ENCODE results near the gene WNT9A.

Gene WNT9A

GRCh38 chr1:227924833-227925574, 22.7 kb downstream of the WNT9A start:
- no peak overlapping the region for H3K4me3 ChIP-seq (ENCODE audit: low read length)
- H3K36me3 ChIP-seq (ENCODE audit: control insufficient read depth, insufficient read depth, low read length), result no peaks in the 10 kb centered on the region
- H3K27me3 ChIP-seq (ENCODE audit: control insufficient read depth, insufficient read depth, low read length), result no peaks in the 10 kb centered on the region
- H3K4me1 ChIP-seq (ENCODE audit: control insufficient read depth, insufficient read depth, low read length), result no peaks in the 10 kb centered on the region
- no peak overlapping the region for H3K9ac ChIP-seq (ENCODE audit: low read length)
- H3K9me3 ChIP-seq (ENCODE audit: control insufficient read depth, low read length), result no peaks in the 10 kb centered on the region

- no peaks in the 10 kb centered on the region for H3K4me1 ChIP-seq (ENCODE audit: control insufficient read depth, insufficient read depth, low read length)
- H3K4me3 ChIP-seq (ENCODE audit: low read length), result no peak overlapping the region
- no peaks in the 10 kb centered on the region for H3K36me3 ChIP-seq (ENCODE audit: control insufficient read depth, insufficient read depth, low read length)
- H3K27me3 ChIP-seq (ENCODE audit: control insufficient read depth, insufficient read depth, low read length), result no peaks in the 10 kb centered on the region
- no peaks in the 10 kb centered on the region for H3K9me3 ChIP-seq (ENCODE audit: control insufficient read depth, low read length)
- H3K9ac ChIP-seq (ENCODE audit: low read length), result no peak overlapping the region
These were observed 23.4 kb downstream of the WNT9A start for GRCh38 chr1:227924168-227924832.

GRCh38 chr1:227923353-227924167, 24.2 kb downstream of the WNT9A start:
- Histone ChIP-seq H3K27me3 (ENCODE audit: control insufficient read depth, insufficient read depth, low read length) (no peaks in the 10 kb centered on the region), H3K4me3 (ENCODE audit: low read length) (no peak overlapping the region), H3K36me3 (ENCODE audit: control insufficient read depth, insufficient read depth, low read length) (no peaks in the 10 kb centered on the region), H3K9ac (ENCODE audit: low read length) (no peak overlapping the region), H3K9me3 (ENCODE audit: control insufficient read depth, low read length) (no peaks in the 10 kb centered on the region), H3K4me1 (ENCODE audit: control insufficient read depth, insufficient read depth, low read length) (no peaks in the 10 kb centered on the region)

GRCh38 chr1:227922501-227923352, 25.0 kb downstream of the WNT9A start:
- H3K9me3 ChIP-seq (ENCODE audit: control insufficient read depth, low read length), result no peaks in the 10 kb centered on the region
- no peaks in the 10 kb centered on the region for H3K27me3 ChIP-seq (ENCODE audit: control insufficient read depth, insufficient read depth, low read length)
- no peaks in the 10 kb centered on the region for H3K36me3 ChIP-seq (ENCODE audit: control insufficient read depth, insufficient read depth, low read length)
- H3K4me1 ChIP-seq (ENCODE audit: control insufficient read depth, insufficient read depth, low read length), result no peaks in the 10 kb centered on the region
- no peak overlapping the region for H3K9ac ChIP-seq (ENCODE audit: low read length)
- H3K4me3 ChIP-seq (ENCODE audit: low read length), result no peak overlapping the region

GRCh38 chr1:227921461-227922185, 26.1 kb downstream of the WNT9A start:
- Histone ChIP-seq H3K9ac (ENCODE audit: low read length) (no peak overlapping the region), H3K4me3 (ENCODE audit: low read length) (no peak overlapping the region), H3K4me1 (ENCODE audit: control insufficient read depth, insufficient read depth, low read length) (no peaks in the 10 kb centered on the region), H3K27me3 (ENCODE audit: control insufficient read depth, insufficient read depth, low read length) (no peaks in the 10 kb centered on the region), H3K9me3 (ENCODE audit: control insufficient read depth, low read length) (no peaks in the 10 kb centered on the region), H3K36me3 (ENCODE audit: control insufficient read depth, insufficient read depth, low read length) (no peaks in the 10 kb centered on the region)

GRCh38 chr1:227920896-227921295, 26.8 kb downstream of the WNT9A start:
- Histone ChIP-seq H3K4me3 (ENCODE audit: low read length) (no peak overlapping the region), H3K9ac (ENCODE audit: low read length) (no peak overlapping the region), H3K4me1 (ENCODE audit: control insufficient read depth, insufficient read depth, low read length) (no peaks in the 10 kb centered on the region), H3K9me3 (ENCODE audit: control insufficient read depth, low read length) (no peaks in the 10 kb centered on the region), H3K36me3 (ENCODE audit: control insufficient read depth, insufficient read depth, low read length) (no peaks in the 10 kb centered on the region), H3K27me3 (ENCODE audit: control insufficient read depth, insufficient read depth, low read length) (no peaks in the 10 kb centered on the region)

GRCh38 chr1:227920426-227920825, 27.3 kb downstream of the WNT9A start:
- H3K4me1 ChIP-seq (ENCODE audit: control insufficient read depth, insufficient read depth, low read length), result no peaks in the 10 kb centered on the region
- H3K4me3 ChIP-seq (ENCODE audit: low read length), result no peak overlapping the region
- H3K36me3 ChIP-seq (ENCODE audit: control insufficient read depth, insufficient read depth, low read length), result no peaks in the 10 kb centered on the region
- no peaks in the 10 kb centered on the region for H3K9me3 ChIP-seq (ENCODE audit: control insufficient read depth, low read length)
- H3K27me3 ChIP-seq (ENCODE audit: control insufficient read depth, insufficient read depth, low read length), result no peaks in the 10 kb centered on the region
- no peak overlapping the region for H3K9ac ChIP-seq (ENCODE audit: low read length)

- Histone ChIP-seq H3K4me3 (ENCODE audit: low read length) (no peak overlapping the region), H3K9me3 (ENCODE audit: control insufficient read depth, low read length) (no peaks in the 10 kb centered on the region), H3K4me1 (ENCODE audit: control insufficient read depth, insufficient read depth, low read length) (no peaks in the 10 kb centered on the region), H3K27me3 (ENCODE audit: control insufficient read depth, insufficient read depth, low read length) (no peaks in the 10 kb centered on the region), H3K9ac (ENCODE audit: low read length) (no peak overlapping the region), H3K36me3 (ENCODE audit: control insufficient read depth, insufficient read depth, low read length) (no peaks in the 10 kb centered on the region)
These were observed 27.8 kb downstream of the WNT9A start for GRCh38 chr1:227919906-227920305.

- H3K9ac ChIP-seq (ENCODE audit: low read length), result no peak overlapping the region
- H3K27me3 ChIP-seq (ENCODE audit: control insufficient read depth, insufficient read depth, low read length), result no peaks in the 10 kb centered on the region
- H3K9me3 ChIP-seq (ENCODE audit: control insufficient read depth, low read length), result no peaks in the 10 kb centered on the region
- H3K4me3 ChIP-seq (ENCODE audit: low read length), result no peak overlapping the region
- no peaks in the 10 kb centered on the region for H3K36me3 ChIP-seq (ENCODE audit: control insufficient read depth, insufficient read depth, low read length)
- peaks cover 3% of the 10 kb centered on the region for H3K4me1 ChIP-seq (ENCODE audit: control insufficient read depth, insufficient read depth, low read length)
These were observed 29.0 kb downstream of the WNT9A start for GRCh38 chr1:227918736-227919135.

GRCh38 chr1:227918083-227918700, 29.5 kb downstream of the WNT9A start:
- H3K27me3 ChIP-seq (ENCODE audit: control insufficient read depth, insufficient read depth, low read length), result no peaks in the 10 kb centered on the region
- H3K4me1 ChIP-seq (ENCODE audit: control insufficient read depth, insufficient read depth, low read length), result peaks cover 5% of the 10 kb centered on the region
- H3K36me3 ChIP-seq (ENCODE audit: control insufficient read depth, insufficient read depth, low read length), result no peaks in the 10 kb centered on the region
- no peaks in the 10 kb centered on the region for H3K9me3 ChIP-seq (ENCODE audit: control insufficient read depth, low read length)
- no peak overlapping the region for H3K9ac ChIP-seq (ENCODE audit: low read length)
- no peak overlapping the region for H3K4me3 ChIP-seq (ENCODE audit: low read length)

Measured in mucosa of stomach (tissue), 1 donor.